Endothelial cell of umbilical vein (primary cell): Measurements from ENCODE around the gene SIPA1L3. TPM values are rescaled to one million over a fixed set of nuclear protein-coding genes. Genes with fewer than 3 reads are reported as not detected.

Experiments
- polyA plus RNA-seq, 4 experiments: library from polyadenylated mRNA; depleted of rRNA in 3 of 4; stranded (reverse) in 3 of 4; unstranded in 1 of 4; fragments of >200 nt; gene quantifications; 2 replicates each; pipeline versions ENCODE4 v1.2.1 to v1.2.3, GENCODE V29; 2011 to 2012; ENCODE audit warnings: missing spikeins in 1 of 4
- small RNA-seq: library from RNA; depleted of rRNA; stranded (forward); fragments of <200 nt; gene quantifications from one replicate; pipeline ENCODE3, GENCODE V24; 2012; ENCODE audit warnings: low replicate concordance, low read depth; ENCODE audit not compliant: insufficient read depth, insufficient read length
- total RNA-seq: library from RNA; stranded (reverse); gene quantifications from 2 replicates; pipeline ENCODE4 v1.2.3, GENCODE V29; 2021

The SIPA1L3 gene
- total and polyA plus RNA-seq, 2 donors (not counting 3 experiments of a cell fraction or from before 2014, with no cell fraction given) = 14.2 to 47.2 TPM

Small RNA genes within 50 kb of the gene (small RNA-seq; reads per million reads assigned to genes)
- not detected for gene RN7SL663P

Other genes with a start within 250 kb of the SIPA1L3 start
- gene ZNF607, start 187.4 kb upstream of the SIPA1L3 start, total RNA-seq = 4.5 and 5.2 TPM in 2 replicates
- gene ZNF607, start 187.4 kb upstream of the SIPA1L3 start, polyA plus RNA-seq = 1.3 and 1.7 TPM in 2 replicates
- gene ZNF573, start 127.6 kb upstream of the SIPA1L3 start, total RNA-seq = 6.3 and 7.5 TPM in 2 replicates
- gene ZNF573, start 127.6 kb upstream of the SIPA1L3 start, polyA plus RNA-seq = 0.38 and 1.4 TPM in 2 replicates
- gene WDR87, start 614 bp upstream of the SIPA1L3 start, total RNA-seq = not detected in 2 replicates
- under 0.01 TPM in 1 of 2 replicates, not detected in the other for gene WDR87, start 614 bp upstream of the SIPA1L3 start, polyA plus RNA-seq